OCI-LY7 (cell line): Measurements from ENCODE around the gene RGS7BP. TPM values are rescaled to one million over a fixed set of nuclear protein-coding genes. Genes with fewer than 3 reads are reported as not detected.

Experiments used
- BruUV-seq: library from RNA; stranded (reverse); fragments of 400-500 nt; replicated peaks from 2 replicates; lab custom pipeline; 2021; lab: Mats Ljungman, UMichigan
- CTCF ChIA-PET: fragments of 300-600 bp; sonication (Branson Sonifier 250); formaldehyde crosslinking; loops from one replicate; lab custom pipeline; 2022; ENCODE audit warnings: antibody characterized with exemption; ENCODE audit not compliant: unreplicated experiment; lab: Charles Lee
- POLR2A ChIA-PET: fragments of 300-600 bp; sonication (Branson Sonifier 250); formaldehyde crosslinking; loops from one replicate; lab custom pipeline; 2022; ENCODE audit warnings: antibody characterized with exemption; lab: Charles Lee
- DNase-seq: peaks from one replicate; pipeline ENCODE4 v3.0.0-alpha.2; 2015; ENCODE audit warnings: low spot score
- H2AFZ ChIP-seq: fragments of 200-600 bp; sonication (generic), shearing (Covaris generic); 2 replicates; pipeline ENCODE4 v1.6.1; 2014; ENCODE audit warnings: mild to moderate bottlenecking, antibody characterized with exemption, low read length, moderate library complexity
- H3K27ac ChIP-seq: fragments of 200-600 bp; sonication (generic); 2 replicates; pipeline ENCODE4 v1.5.1; 2014; ENCODE audit warnings: mixed run types, low read depth, mild to moderate bottlenecking, moderate library complexity, low read length, inconsistent platforms; ENCODE audit not compliant: poor library complexity, severe bottlenecking
- H3K36me3 ChIP-seq: fragments of 200-600 bp; sonication (generic); 2 replicates; pipeline ENCODE4 v1.6.1; 2014; ENCODE audit warnings: mild to moderate bottlenecking, antibody characterized with exemption, low read length, moderate library complexity, mixed read lengths; ENCODE audit not compliant: insufficient read depth
- H3K4me1 ChIP-seq: fragments of 200-600 bp; sonication (generic); 2 replicates; pipeline ENCODE4 v1.5.1; 2014; ENCODE audit warnings: mild to moderate bottlenecking, low read length; ENCODE audit not compliant: insufficient read depth, poor library complexity, severe bottlenecking
- H3K4me2 ChIP-seq: fragments of 200-600 bp; sonication (generic); 2 replicates; pipeline ENCODE4 v1.6.1; 2014; ENCODE audit warnings: mild to moderate bottlenecking, low read length
- H3K4me3 ChIP-seq: fragments of 200-600 bp; sonication (generic); 2 replicates; pipeline ENCODE4 v1.5.1; 2014; ENCODE audit warnings: mild to moderate bottlenecking, low read depth, low read length; ENCODE audit not compliant: poor library complexity, severe bottlenecking
- H3K79me2 ChIP-seq: fragments of 200-600 bp; sonication (generic); 2 replicates; pipeline ENCODE4 v1.6.1; 2016; ENCODE audit warnings: low read depth, mild to moderate bottlenecking, low read length, moderate library complexity, mixed read lengths; ENCODE audit not compliant: insufficient read depth
- H3K9me2 ChIP-seq: fragments of 200-600 bp; sonication (generic); 2 replicates; pipeline ENCODE4 v1.6.1; 2016; ENCODE audit warnings: mild to moderate bottlenecking, low read length, mixed read lengths; ENCODE audit not compliant: insufficient read depth
- H3K9me3 ChIP-seq: fragments of 200-600 bp; sonication (generic); 2 replicates; pipeline ENCODE4 v1.6.1; 2014; ENCODE audit warnings: mild to moderate bottlenecking, mixed run types, low read length, mixed read lengths
- H4K20me1 ChIP-seq: fragments of 200-600 bp; sonication (generic); 2 replicates; pipeline ENCODE4 v1.6.1; 2014; ENCODE audit warnings: mild to moderate bottlenecking, antibody characterized with exemption, low read length, moderate library complexity, mixed read lengths; ENCODE audit not compliant: insufficient read depth
- EZH2phosphoT487 ChIP-seq: fragments of 200-600 bp; sonication (generic); IDR thresholded peaks from 2 replicates; pipeline ENCODE4 v1.6.1; 2018; ENCODE audit warnings: low read depth, borderline replicate concordance, mild to moderate bottlenecking, mixed run types, antibody characterized with exemption, low read length, moderate library complexity, mixed read lengths
- intact Hi-C: fragments of 100-400 bp; cut with micrococcal nuclease; formaldehyde crosslinking; loops from one replicate; pipeline ENCODE4 v1.10.0; 2022; ENCODE audit not compliant: unreplicated experiment
- total RNA-seq, 2 experiments: library from RNA; depleted of rRNA in 1 of 2; stranded (reverse); fragments of >200 nt in 1 of 2; shearing (Covaris generic) in 1 of 2; gene quantifications; 2 replicates each; pipeline ENCODE4 v1.2.3, GENCODE V29; 2014 to 2022
- TF ChIP-seq, protein P1 (sequence below): fragments of 200-600 bp; sonication (generic); conservative IDR thresholded peaks from 2 replicates; pipeline ENCODE4 v1.5.1; 2014; ENCODE audit warnings: mild to moderate bottlenecking, antibody characterized with exemption, low read length, moderate library complexity, mixed read lengths

Gene RGS7BP
- total RNA-seq, 2 experiments from 2014 or later: not detected

DNA sequence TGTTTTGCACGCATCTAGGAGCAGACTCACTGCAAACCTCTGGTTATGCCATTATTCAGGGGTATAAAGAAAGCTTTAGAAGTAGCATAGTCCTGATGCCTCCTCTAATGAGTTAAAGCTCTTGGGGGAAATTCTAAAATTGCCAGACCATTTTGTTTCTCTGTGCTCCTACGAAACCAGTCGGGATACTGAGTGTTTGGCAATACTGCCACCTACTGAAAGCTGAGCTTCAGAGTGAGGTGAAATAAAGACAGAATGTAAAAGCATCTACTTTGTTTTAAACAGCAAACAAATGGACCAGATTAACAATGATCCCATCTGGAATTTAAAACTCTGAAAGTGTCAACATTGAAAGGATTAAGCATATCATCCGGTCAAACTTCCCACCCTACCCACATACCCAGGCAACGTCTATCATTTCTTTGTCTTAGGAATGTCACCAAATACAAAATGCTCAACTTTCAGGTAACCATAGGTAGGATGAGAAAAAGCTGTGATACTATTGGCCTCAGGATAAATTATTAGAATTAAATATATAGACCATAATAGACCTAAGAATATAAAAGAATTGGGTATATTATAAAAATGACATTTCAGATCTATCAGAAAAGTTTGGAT lies 106.6 kb downstream of the RGS7BP start:
- no TSS peak for BruUV-seq

DNA sequence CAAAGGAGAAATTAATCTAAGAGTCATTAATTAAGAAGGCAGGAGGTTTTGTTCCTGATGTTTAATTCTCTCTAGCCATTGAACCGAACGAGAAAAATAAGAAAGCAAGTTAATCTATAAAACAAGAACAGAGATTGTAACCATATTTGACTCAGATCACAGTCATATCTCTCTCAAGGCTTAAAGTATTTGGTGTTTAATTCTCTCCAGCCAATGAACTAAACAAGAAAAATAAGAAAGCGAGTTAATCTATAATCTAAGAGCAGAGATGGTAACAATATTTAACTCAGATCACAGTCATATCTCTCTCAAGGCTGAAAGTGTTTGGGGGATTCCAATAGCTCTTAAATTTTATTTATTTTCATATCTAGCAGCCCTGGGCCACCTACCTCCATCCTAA lies 110.1 kb downstream of the RGS7BP start:
- Histone ChIP-seq H3K4me3 (no peak overlapping the region), H2AFZ (no peak overlapping the region), H3K36me3 (no peaks in the 10 kb centered on the region), H3K79me2 (no peaks in the 10 kb centered on the region), H4K20me1 (no peaks in the 10 kb centered on the region), H3K27ac (no peak overlapping the region), H3K4me2 (no peak overlapping the region), H3K9me2 (no peaks in the 10 kb centered on the region), H3K9me3 (no peaks in the 10 kb centered on the region), H3K4me1 (no peaks in the 10 kb centered on the region)
- TF ChIP-seq, protein P1, sequence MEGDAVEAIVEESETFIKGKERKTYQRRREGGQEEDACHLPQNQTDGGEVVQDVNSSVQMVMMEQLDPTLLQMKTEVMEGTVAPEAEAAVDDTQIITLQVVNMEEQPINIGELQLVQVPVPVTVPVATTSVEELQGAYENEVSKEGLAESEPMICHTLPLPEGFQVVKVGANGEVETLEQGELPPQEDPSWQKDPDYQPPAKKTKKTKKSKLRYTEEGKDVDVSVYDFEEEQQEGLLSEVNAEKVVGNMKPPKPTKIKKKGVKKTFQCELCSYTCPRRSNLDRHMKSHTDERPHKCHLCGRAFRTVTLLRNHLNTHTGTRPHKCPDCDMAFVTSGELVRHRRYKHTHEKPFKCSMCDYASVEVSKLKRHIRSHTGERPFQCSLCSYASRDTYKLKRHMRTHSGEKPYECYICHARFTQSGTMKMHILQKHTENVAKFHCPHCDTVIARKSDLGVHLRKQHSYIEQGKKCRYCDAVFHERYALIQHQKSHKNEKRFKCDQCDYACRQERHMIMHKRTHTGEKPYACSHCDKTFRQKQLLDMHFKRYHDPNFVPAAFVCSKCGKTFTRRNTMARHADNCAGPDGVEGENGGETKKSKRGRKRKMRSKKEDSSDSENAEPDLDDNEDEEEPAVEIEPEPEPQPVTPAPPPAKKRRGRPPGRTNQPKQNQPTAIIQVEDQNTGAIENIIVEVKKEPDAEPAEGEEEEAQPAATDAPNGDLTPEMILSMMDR: no peak
- TF ChIP-seq EZH2phosphoT487: no peak
- BruUV-seq: no TSS peak
- intact Hi-C loops: loop anchor here (10.0 kb wide), 1 partner anchor 541 kb away; no protein-coding TSS in a partner anchor
- ChIA-PET POLR2A (no interaction called here), CTCF (no interaction called here)
- no peak for DNase-seq

More for the DNA sequence above, 106.6 kb downstream of the RGS7BP start:
- intact Hi-C loops: loop anchor here (5.0 to 10.0 kb wide), 3 partner anchors 380 to 538 kb away; no protein-coding TSS in a partner anchor
- no peak for TF ChIP-seq EZH2phosphoT487
- TF ChIP-seq, protein P1: peak; percentile 89
- ChIA-PET POLR2A (interaction anchor here (0.7 to 3.0 kb wide), 3 partner anchors 10 to 14 kb away, joined by 3 to 9 read pairs (median 4); no protein-coding TSS in a partner anchor), CTCF (no interaction called here)
- Histone ChIP-seq H3K9me2 (no peaks in the 10 kb centered on the region), H3K36me3 (no peaks in the 10 kb centered on the region), H3K79me2 (no peaks in the 10 kb centered on the region), H3K9me3 (no peaks in the 10 kb centered on the region), H3K4me2 (no peak overlapping the region), H4K20me1 (no peaks in the 10 kb centered on the region), H2AFZ (no peak overlapping the region), H3K4me3 (no peak overlapping the region), H3K27ac (no peak overlapping the region), H3K4me1 (no peaks in the 10 kb centered on the region)
- DNase-seq: peak; percentile 41

DNA sequence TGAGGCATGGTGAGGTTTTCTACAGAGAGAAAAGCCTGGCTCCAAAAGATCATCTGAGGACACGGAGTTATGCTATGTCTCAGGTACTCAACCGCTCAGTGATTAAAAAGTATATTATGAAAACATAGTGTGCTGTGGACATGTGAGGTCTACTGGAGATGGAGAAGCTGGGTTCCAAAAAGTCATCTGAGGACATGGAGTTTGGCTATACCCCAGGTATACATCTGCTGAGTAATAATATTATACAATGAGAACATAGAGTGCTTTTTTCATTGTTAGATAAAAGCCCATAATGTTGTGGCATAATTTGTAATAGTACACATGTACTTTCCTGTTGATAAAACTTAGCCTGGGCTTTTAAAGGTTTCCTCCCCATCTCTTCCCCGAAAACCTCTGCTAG lies 113.8 kb downstream of the RGS7BP start:
- TF ChIP-seq, protein P1: no peak
- TF ChIP-seq EZH2phosphoT487: no peak
- Histone ChIP-seq H3K27ac (no peak overlapping the region), H3K36me3 (no peaks in the 10 kb centered on the region), H4K20me1 (no peaks in the 10 kb centered on the region), H3K4me1 (no peaks in the 10 kb centered on the region), H3K4me2 (no peak overlapping the region), H3K79me2 (no peaks in the 10 kb centered on the region), H3K9me3 (no peaks in the 10 kb centered on the region), H3K4me3 (no peak overlapping the region), H3K9me2 (no peaks in the 10 kb centered on the region), H2AFZ (no peak overlapping the region)
- ChIA-PET POLR2A (no interaction called here), CTCF (no interaction called here)
- DNase-seq: no peak
- intact Hi-C loops: loop anchor here (10.0 kb wide), 1 partner anchor 545 kb away; no protein-coding TSS in a partner anchor
- no TSS peak for BruUV-seq
